ENCODE measurements around the gene KCND2.

GRCh38 chr7:120539321-120539720, 266.3 kb downstream of the KCND2 start:
- TF ChIP-seq CTCF (conservative IDR thresholded peaks at IDR 0.05) (no peak), ZFX (IDR thresholded peaks at IDR 0.05) (no peak)

All from C4-2B (cell line).